Measurements from ENCODE around the gene RNF112. TPM values are rescaled to one million over a fixed set of nuclear protein-coding genes. Genes with fewer than 3 reads are reported as not detected.
"Not testable (repeated sequence)": the region's sequence is repeated elsewhere in the genome, so short reads cannot be mapped to it uniquely, and the experiment has no call there.

RNF112 gene
- polyA plus RNA-seq, 3 donors = 0.57 TPM; not detected in 2

GRCh38 chr17:19445105-19445504 is 34.1 kb downstream of the RNF112 start:
- Histone ChIP-seq H3K4me1 (ENCODE audit: control insufficient read depth in 1 of 2, insufficient read depth in 2 of 2, low read length in 2 of 2) (peaks cover 7 to 18% of the 10 kb centered on the region in 2 donors), H3K27me3 (ENCODE audit: control insufficient read depth in 2 of 2, insufficient read depth in 2 of 2, low read length in 2 of 2) (peaks cover 3 to 5% of the 10 kb centered on the region in 2 donors), H3K79me2 (ENCODE audit: insufficient read depth, low read length) (no peaks in the 10 kb centered on the region), H3K4me2 (replicated peaks; ENCODE audit: extremely low read depth, low read length, poor library complexity, severe bottlenecking) (no peak overlapping the region), H3K36me3 (replicated peaks in 1 of 2; ENCODE audit: control insufficient read depth in 1 of 2, insufficient read depth in 2 of 2, low read length in 2 of 2) (no peaks in the 10 kb centered on the region), H3K27ac (ENCODE audit: low read depth in 1 of 2, low read length in 2 of 2) (no peak overlapping the region), H3K9me3 (replicated peaks in 1 of 2; ENCODE audit: control insufficient read depth in 1 of 2, insufficient read depth in 1 of 2, low read length in 2 of 2) (peaks cover 10 to 12% of the 10 kb centered on the region in 2 donors), H3K9ac (ENCODE audit: insufficient read depth, low read length, poor library complexity, severe bottlenecking) (no peak overlapping the region), H3K4me3 (replicated peaks in 1 of 3; ENCODE audit: low read depth in 2 of 3, low read length in 3 of 3) (no peak overlapping the region), H2AFZ (ENCODE audit: insufficient read depth, low read depth, low read length, poor library complexity, severe bottlenecking) (no peak overlapping the region), H4K20me1 (ENCODE audit: insufficient read depth, low read length) (no peaks in the 10 kb centered on the region)
- Mint-ChIP-seq H3K27me3 (ENCODE audit: low read depth in 3 of 3) (peaks cover 7 to 22% (median 16%) of the 10 kb centered on the region in 3 donors), H3K36me3 (no peaks in the 10 kb centered on the region), H3K4me1 (peaks cover 24% of the 10 kb centered on the region), H3K9me3 (peaks cover 18 to 31% (median 23%) of the 10 kb centered on the region in 7 donors), H3K27ac (no peak overlapping the region), H3K4me3 (no peak overlapping the region)
- intact Hi-C loops (cut with micrococcal nuclease) = no loop called here
- no peak for TF ChIP-seq CTCF (IDR thresholded peaks at IDR 0.05)
- DNase-seq = no peak
- WGBS (ENCODE audit: insufficient coverage) = 100% methylated on average over 1 of the region's 2 CpGs

DNA sequence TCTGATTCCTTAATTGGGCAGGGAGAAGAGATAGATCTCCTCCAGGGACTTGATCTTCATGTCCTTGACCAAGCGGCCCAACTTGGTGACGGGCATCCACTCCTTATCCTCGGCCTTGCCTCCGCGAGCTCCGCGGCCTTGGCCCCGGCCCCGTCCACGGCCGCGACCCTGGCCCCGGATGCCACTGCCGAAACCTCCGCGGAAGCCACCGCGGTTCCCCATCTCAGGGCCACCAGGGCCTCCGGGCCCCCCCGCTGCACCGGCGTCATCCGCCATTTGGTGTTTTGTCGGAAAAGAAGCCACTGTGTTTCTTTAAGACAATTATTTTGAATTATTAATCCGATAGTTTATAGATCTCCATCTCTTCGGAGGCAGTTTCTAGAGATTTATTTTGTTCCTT is 35.5 kb downstream of the RNF112 start:
- H4K20me1 ChIP-seq (ENCODE audit: insufficient read depth, low read length); H3K27ac ChIP-seq (ENCODE audit: low read depth in 1 of 2, low read length in 2 of 2); H3K36me3 Mint-ChIP-seq; H3K27me3 ChIP-seq (ENCODE audit: control insufficient read depth in 2 of 2, insufficient read depth in 2 of 2, low read length in 2 of 2); H3K9ac ChIP-seq (ENCODE audit: insufficient read depth, low read length, poor library complexity, severe bottlenecking); H2AFZ ChIP-seq (ENCODE audit: insufficient read depth, low read depth, low read length, poor library complexity, severe bottlenecking); H3K36me3 ChIP-seq (replicated peaks in 1 of 2; ENCODE audit: control insufficient read depth in 1 of 2, insufficient read depth in 2 of 2, low read length in 2 of 2); H3K27ac Mint-ChIP-seq; H3K79me2 ChIP-seq (ENCODE audit: insufficient read depth, low read length); H3K4me3 Mint-ChIP-seq; intact Hi-C loops (cut with micrococcal nuclease); H3K4me3 ChIP-seq (replicated peaks in 1 of 3; ENCODE audit: low read depth in 2 of 3, low read length in 3 of 3); DNase-seq; H3K4me2 ChIP-seq (replicated peaks; ENCODE audit: extremely low read depth, low read length, poor library complexity, severe bottlenecking): not testable (repeated sequence)
- Histone ChIP-seq H3K9me3 (replicated peaks in 1 of 2; ENCODE audit: control insufficient read depth in 1 of 2, insufficient read depth in 1 of 2, low read length in 2 of 2) (peaks cover 10 to 12% of the 10 kb centered on the region in 2 donors), H3K4me1 (ENCODE audit: control insufficient read depth in 1 of 2, insufficient read depth in 2 of 2, low read length in 2 of 2) (peaks cover 7 to 18% of the 10 kb centered on the region in 2 donors)
- Mint-ChIP-seq H3K27me3 (ENCODE audit: low read depth in 3 of 3) (peaks cover 7 to 15% (median 11%) of the 10 kb centered on the region in 3 donors), H3K4me1 (peaks cover 24% of the 10 kb centered on the region), H3K9me3 (peaks cover 18 to 26% (median 20%) of the 10 kb centered on the region in 7 donors)
- 88% methylated on average over 16 of the region's 26 CpGs for WGBS (ENCODE audit: insufficient coverage)
